Stimulated activated CD8-positive, alpha-beta memory T cell treated with anti-CD3 and anti-CD28 coated beads, Interleukin-7, amount 100 ng/mL, for 24 hours (primary cell): ENCODE measurements around the gene PRSS12.
A peak's percentile ranks its signal among the peaks of the same experiment; 100 is the strongest.
"Not testable (repeated sequence)": the region's sequence is repeated elsewhere in the genome, so short reads cannot be mapped to it uniquely, and the experiment has no call there.

Experiments used
- DNase-seq: peaks from one replicate; pipeline ENCODE4 v3.0.0-alpha.2; 2020; ENCODE audit warnings: low read depth

The PRSS12 gene

GRCh38 chr4:118278473-118279274, 74.1 kb downstream of the PRSS12 start:
- DNase-seq = peak; percentile 95

GRCh38 chr4:118277243-118277642, 75.6 kb downstream of the PRSS12 start:
- no peak for DNase-seq

GRCh38 chr4:118276580-118276979, 76.2 kb downstream of the PRSS12 start:
- DNase-seq = no peak

- no peak for DNase-seq
Observed at GRCh38 chr4:118273642-118274041, 79.2 kb downstream of the PRSS12 start.

GRCh38 chr4:118271788-118272187, 81.0 kb downstream of the PRSS12 start:
- DNase-seq = no peak

DNA sequence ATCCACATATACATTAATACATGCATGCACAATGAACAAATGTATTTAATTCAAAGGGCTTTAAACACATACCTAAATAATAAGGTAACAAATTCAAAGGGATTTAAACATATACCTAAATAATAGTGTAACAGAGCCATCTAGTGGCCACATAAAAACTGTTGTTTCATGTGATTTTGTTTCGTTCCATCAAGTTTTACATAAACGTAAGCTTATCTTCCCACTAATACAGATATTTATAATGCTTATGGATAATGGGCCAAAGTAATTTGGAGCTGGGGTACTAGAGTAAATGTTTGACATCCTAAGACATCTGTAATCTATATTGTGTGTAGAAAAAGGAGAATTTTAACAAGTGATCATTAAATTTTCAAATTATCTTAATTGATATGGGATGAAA, 82.3 kb downstream of the PRSS12 start:
- no peak for DNase-seq

DNA sequence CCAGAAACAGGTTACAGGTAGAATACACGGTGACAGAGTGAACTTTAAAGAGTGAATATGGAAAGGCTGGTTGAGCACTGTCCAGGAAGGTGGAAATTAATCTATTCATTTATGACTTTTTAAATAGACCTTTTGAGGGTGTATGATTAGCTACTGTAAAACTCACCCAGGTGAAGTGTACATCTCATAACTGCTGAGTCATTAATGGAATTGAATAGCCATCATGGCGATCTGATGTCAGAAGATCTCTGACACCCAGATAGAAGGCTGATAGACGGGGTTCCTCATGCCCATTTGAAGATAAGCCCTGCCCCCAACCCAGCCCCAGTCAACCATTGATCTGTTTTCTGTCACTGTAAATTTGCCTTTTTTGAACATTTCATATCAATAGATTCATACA, 84.0 kb downstream of the PRSS12 start:
- no peak for DNase-seq

- not testable (repeated sequence) for DNase-seq
Observed at GRCh38 chr4:118266145-118266496, 86.7 kb downstream of the PRSS12 start.

DNA sequence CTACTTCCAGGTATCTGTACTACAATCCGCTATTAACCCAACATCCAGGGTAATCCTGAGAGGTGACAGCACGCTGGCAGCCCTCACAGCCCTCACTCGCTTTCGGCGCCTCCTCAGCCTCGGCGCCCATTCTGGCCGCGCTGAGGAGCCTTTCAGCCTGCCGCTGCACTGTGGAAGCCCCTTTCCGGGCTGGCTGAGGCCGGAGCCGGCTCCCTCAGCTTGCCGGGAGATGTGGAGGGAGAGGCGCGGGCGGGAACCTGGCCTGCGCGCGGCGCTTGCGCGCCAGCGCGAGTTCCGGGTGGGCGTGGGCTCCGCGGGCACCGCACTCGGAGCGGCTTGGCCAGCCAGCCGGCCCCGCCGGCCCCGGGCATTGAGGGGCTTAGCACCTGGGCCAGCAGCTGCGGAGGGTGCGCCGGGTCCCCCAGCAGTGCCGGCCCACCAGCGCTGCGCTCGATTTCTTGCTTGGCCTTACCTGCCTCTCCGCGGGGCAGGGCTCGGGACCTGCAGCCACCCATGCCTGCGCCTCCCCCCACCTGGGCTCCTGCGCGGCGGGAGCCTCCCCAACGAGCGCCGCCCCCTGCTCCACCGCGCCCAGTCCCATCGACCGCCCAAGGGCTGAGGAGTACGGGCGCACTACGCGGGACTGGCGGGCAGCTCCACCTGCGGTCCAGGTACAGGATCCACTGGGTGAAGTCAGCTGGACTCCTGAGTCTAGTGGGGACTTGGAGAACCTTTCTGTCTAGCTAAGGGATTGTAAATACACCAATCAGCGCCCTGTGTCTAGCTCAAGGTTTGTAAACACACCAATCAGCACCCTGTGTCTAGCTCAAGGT, 87.3 kb downstream of the PRSS12 start:
- DNase-seq = no peak

DNA sequence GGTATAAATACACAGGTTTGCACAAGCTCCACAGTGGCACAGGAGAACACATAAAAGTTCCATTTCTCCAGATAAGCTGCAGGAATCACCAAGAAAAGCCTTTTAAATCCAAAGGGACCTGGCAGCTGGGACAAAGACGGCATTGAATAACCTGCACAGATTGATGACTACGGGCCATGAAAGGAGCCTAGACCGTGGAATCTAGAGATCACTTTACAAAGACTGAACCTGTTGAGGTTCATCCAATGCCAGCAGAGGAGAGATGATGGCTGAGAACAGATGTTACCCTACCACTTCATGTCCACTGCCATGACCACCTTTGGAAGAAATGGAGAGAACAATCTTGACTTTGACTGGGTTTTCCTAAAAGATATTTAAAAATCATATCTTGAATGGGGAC, 88.7 kb downstream of the PRSS12 start:
- DNase-seq = no peak

DNA sequence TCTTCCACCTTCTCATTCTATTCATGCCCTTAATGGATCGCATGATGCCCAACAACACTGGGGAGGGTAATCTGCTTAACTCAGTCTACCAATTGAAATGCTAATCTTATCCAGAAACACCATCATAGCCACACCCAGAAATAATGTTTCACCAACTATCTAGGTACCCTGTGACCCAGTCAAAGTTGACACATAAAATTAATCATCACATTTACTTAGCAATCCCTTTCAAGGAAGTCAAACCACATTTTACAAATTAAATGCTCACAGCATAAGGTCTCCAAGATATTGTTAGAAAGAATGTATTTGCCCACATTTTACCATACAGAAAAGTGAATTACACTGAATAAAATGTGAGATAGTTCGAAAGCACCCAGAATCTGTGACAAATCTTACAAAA, 92.5 kb downstream of the PRSS12 start:
- DNase-seq = no peak

DNA sequence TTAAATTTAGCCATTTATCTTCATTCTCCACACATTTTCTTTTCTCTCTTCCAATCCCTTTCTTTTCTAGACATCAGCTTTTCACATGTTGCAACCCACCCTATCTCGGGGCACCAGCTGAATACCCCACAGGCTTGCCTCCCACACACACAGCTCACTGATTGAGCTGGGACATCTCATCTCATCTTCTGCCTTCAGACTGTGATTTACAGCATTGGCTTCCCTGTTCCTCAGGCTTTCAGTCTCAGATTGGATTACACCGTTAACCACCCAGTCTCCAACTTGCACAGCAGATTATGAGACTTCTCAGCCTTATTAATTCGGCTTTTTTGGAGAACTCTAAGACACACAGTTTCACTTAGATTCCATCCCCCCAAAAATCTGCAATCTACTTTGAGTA, 93.7 kb downstream of the PRSS12 start:
- DNase-seq = no peak

- no peak for DNase-seq
Observed at GRCh38 chr4:118254368-118254767, 98.4 kb downstream of the PRSS12 start.

GRCh38 chr4:118249890-118250289, 102.9 kb downstream of the PRSS12 start:
- DNase-seq = no peak

- no peak for DNase-seq
Observed at GRCh38 chr4:118237531-118237930, 115.3 kb downstream of the PRSS12 start.

DNA sequence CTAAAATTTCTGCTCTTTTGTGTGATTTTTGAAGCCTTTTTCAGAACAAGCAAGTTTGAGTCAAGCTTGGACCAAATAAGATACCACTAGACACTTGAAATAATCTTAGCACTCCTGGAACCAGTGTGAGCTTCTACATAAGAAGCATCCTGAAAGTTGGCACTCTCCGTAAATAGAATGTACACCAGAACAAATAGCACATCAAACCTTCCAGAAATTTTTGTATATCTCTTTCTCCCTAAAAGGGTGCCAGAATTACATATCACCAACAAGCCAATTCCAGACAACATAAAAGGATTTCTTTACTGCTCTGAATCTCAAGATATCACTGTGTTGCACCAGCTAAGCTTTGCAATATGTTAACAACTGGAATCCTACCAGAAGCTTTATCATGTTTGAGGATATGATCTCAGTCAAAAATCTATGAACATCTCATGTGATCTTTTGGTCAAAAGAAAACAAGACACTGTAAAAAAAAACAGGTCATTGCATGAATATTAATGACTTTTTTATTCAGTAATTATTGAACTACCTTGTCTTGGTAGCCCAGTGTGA, 117.2 kb downstream of the PRSS12 start:
- no peak for DNase-seq
